Mesodermal cell (in vitro differentiated cells): Measurements from ENCODE around the gene ATG4B.
A peak's percentile ranks its signal among the peaks of the same experiment; 100 is the strongest.

Experiments used
- H3K27ac ChIP-seq: 2 replicates; pipeline ENCODE4 v1.7.0; 2013; ENCODE audit warnings: mild to moderate bottlenecking, low read depth, low read length, moderate library complexity; ENCODE audit not compliant: severe bottlenecking
- H3K36me3 ChIP-seq: 2 replicates; pipeline ENCODE4 v1.7.1; 2013; ENCODE audit warnings: mild to moderate bottlenecking, low read length, moderate library complexity; ENCODE audit not compliant: control insufficient read depth, insufficient read depth
- H3K4me1 ChIP-seq: one replicate; pipeline ENCODE4 v1.7.1; 2013; ENCODE audit warnings: mild to moderate bottlenecking, low read length; ENCODE audit not compliant: insufficient read depth, control insufficient read depth, poor library complexity, severe bottlenecking
- H3K4me3 ChIP-seq: 2 replicates; pipeline ENCODE4 v1.7.0; 2013; ENCODE audit warnings: low read length, control low read depth, mild to moderate bottlenecking; ENCODE audit not compliant: insufficient read depth, poor library complexity, severe bottlenecking; ENCODE audit errors: extremely low read depth
- H3K9me3 ChIP-seq: 2 replicates; pipeline ENCODE4 v1.7.1; 2013; ENCODE audit warnings: mild to moderate bottlenecking, low read length, moderate library complexity; ENCODE audit not compliant: control insufficient read depth
- WGBS, 2 experiments: methylation state at CpG; one replicate each; pipeline ENCODE4 v1.1.5; 2013; ENCODE audit warnings: missing lambda C conversion rate in 2 of 2; ENCODE audit not compliant: insufficient coverage in 2 of 2; 5-methylcytosine and 5-hydroxymethylcytosine counted together

Gene ATG4B

DNA sequence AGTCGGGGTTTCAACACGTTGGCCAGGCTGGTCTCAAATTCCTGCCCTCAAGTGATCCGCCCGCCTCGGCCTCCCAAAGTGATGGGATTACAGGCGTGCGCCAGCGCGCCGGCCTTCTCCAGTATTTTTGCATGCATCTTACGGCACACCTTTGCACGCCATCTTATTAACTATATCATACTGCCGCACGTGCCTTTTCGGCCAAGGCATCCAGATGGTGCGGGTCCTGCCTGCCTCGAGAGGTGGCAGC, 63.6 kb downstream of the ATG4B start:
- Histone ChIP-seq H3K9me3 (peaks cover 6% of the 10 kb centered on the region), H3K27ac (peak overlapping the region; percentile 91), H3K4me3 (peak overlapping the region; percentile 55), H3K36me3 (peaks cover 23% of the 10 kb centered on the region), H3K4me1 (no peaks in the 10 kb centered on the region)
- 0 to 3% methylated on average over 8 to 16 of the region's 17 CpGs for WGBS, 2 experiments

DNA sequence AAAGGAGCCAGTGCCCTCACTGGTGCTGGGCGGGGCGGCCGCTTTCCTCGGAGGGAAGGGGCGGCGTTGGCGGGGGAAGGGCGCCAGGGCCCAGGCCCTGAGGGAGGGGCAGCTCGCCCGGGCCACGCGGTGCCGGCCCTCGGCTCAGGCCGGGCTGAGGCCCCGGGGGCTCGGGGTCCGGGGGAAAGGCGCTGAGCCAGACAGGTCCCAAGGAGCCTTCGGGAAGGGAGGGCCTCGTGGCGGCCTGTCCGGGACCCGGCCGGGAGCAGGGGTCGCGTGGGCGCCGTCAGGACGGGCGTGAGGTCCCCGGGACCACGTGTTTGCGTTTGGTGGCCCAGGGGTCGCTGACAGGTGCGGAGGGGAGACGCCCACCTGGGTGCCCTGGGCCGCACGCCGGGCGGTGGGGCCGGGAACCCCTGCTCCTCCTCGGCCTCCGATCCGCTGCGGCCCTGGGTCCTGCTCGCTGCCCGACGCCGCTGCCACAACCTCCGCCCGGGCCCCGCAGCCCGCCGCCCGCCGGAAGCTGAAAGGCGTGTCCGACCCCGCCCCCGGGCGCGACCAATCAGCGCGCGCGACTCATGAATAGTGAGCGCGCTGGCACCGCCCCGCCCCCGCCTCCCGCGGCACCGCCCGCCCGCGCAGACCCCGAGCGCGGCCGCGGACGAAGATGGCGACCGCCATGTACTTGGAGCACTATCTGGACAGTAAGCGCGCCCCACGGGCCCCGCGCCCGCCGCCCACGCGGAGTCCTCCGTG, 64.1 kb downstream of the ATG4B start, which contains the start of gene ING5:
TSS of gene ING5 (plus strand) at position 641 of the 756 bp plus-strand sequence. CDS start at position 668, 27 bp downstream.
- Histone ChIP-seq H3K27ac (peak within 1 kb of the TSS; percentile 91), H3K4me3 (peak within 1 kb of the TSS; percentile 68), H3K9me3 (peaks cover 11% of the 10 kb centered on the region), H3K4me1 (no peaks in the 10 kb centered on the region), H3K36me3 (peaks cover 26% of the 10 kb centered on the region)
- 0 to 1% methylated on average over 66 to 74 of the region's 96 CpGs for WGBS, 2 experiments

GRCh38 chr2:241702155-241703031, 64.9 kb downstream of the ATG4B start:
- H3K9me3 ChIP-seq: peaks cover 13% of the 10 kb centered on the region
- H3K27ac ChIP-seq: peak overlapping the region; percentile 91
- no peaks in the 10 kb centered on the region for H3K4me1 ChIP-seq
- peak overlapping the region; percentile 68 for H3K4me3 ChIP-seq
- H3K36me3 ChIP-seq: peaks cover 34% of the 10 kb centered on the region
- WGBS, 2 experiments: 1 to 3% methylated on average over 47 to 74 of the region's 98 CpGs

DNA sequence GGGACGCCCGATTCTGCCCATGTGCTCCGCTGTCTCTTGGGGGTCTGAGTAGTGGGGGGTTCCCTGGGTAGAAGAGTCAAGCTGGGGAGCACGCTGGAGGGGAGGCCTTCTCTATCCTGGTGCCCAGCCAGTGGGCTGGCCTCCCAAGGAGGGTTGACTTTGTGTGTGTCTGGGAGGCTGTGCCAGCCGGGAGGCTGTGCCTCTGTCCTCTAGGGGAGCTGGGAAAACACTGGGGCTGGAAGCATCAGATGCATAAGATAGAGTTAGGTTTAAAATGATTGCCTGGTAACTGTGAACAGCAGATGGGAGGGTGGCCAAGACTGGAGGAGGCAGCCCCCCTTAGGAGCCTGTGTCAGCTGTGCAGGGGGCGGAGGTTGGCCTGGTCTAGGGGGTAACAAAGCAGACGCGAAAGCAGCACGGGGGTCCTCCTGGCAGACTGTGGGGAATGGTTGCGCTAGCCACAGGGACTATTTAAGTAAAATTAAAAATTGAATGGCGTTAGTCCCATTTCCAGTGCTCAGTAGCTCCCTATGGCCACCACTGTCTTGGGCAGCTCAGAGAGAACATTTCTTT, 65.6 kb downstream of the ATG4B start:
- H3K4me3 ChIP-seq: peak overlapping the region; percentile 68
- peaks cover 41% of the 10 kb centered on the region for H3K36me3 ChIP-seq
- H3K4me1 ChIP-seq: no peaks in the 10 kb centered on the region
- H3K9me3 ChIP-seq: peaks cover 13% of the 10 kb centered on the region
- 54 to 65% methylated on average over 8 to 9 of the region's 11 CpGs for WGBS, 2 experiments
- H3K27ac ChIP-seq: peak overlapping the region; percentile 71

- H3K4me1 ChIP-seq: no peaks in the 10 kb centered on the region
- H3K27ac ChIP-seq: no peak overlapping the region
- peaks cover 13% of the 10 kb centered on the region for H3K9me3 ChIP-seq
- WGBS, 2 experiments: 88 to 100% methylated on average over 1 to 3 of the region's 6 CpGs
- peaks cover 67% of the 10 kb centered on the region for H3K36me3 ChIP-seq
- no peak overlapping the region for H3K4me3 ChIP-seq
These were observed 69.0 kb downstream of the ATG4B start for GRCh38 chr2:241706537-241706936.

- Histone ChIP-seq H3K36me3 (peaks cover 83% of the 10 kb centered on the region), H3K9me3 (peaks cover 13% of the 10 kb centered on the region), H3K4me1 (no peaks in the 10 kb centered on the region), H3K4me3 (no peak overlapping the region), H3K27ac (no peak overlapping the region)
- WGBS, 2 experiments: 94 to 98% methylated on average over 10 of the region's 10 CpGs
These were observed 71.4 kb downstream of the ATG4B start for GRCh38 chr2:241708879-241709278.

DNA sequence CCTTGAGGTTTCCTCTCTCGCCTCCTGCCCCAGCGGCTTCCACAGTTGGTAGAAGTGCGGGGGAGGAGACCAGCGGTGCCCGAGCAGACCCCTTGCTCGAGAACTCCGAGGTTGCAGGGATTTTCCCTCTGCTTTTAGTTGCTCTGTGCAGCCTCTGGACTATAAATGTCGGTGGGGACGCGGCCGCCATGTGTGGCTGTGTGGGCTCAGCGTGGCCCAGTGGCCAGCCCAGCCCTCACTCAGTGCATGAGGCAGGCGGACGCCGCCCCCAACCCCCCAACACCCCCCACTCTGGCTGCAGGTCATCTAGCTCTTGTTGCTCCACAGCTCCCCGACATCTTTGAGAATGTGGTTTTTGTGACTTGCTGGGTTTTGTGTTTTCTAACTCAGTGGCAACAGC, 81.6 kb downstream of the ATG4B start:
- H3K4me1 ChIP-seq: no peaks in the 10 kb centered on the region

DNA sequence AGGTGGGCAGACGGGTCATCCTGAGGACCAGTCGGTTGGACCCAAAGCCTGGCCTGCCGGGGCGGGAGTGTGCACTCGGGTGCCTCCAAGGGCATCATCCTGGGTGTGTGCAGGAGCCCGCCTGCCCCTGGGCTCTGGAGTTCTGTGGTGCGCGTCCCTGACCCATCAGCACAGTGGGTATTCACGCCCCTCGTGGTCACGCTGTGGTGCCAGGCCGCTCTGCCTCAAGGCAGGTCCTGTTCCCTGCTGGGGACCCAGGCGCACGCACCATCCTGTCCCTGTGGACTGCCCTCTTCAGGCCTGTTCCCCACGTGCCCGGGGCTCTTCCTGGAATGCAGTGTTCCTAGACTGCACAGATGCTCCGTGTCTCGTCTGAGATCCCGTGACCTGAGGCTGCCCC, 82.6 kb downstream of the ATG4B start:
- Histone ChIP-seq H3K27ac (no peak overlapping the region), H3K36me3 (peaks cover 86% of the 10 kb centered on the region), H3K4me1 (no peaks in the 10 kb centered on the region), H3K4me3 (no peak overlapping the region), H3K9me3 (peaks cover 21% of the 10 kb centered on the region)
- 97 to 98% methylated on average over 14 to 19 of the region's 19 CpGs for WGBS, 2 experiments

More for the DNA sequence above, 81.6 kb downstream of the ATG4B start:
- H3K4me3 ChIP-seq: no peak overlapping the region
- peaks cover 21% of the 10 kb centered on the region for H3K9me3 ChIP-seq
- no peak overlapping the region for H3K27ac ChIP-seq
- WGBS, 2 experiments: 87 to 92% methylated on average over 6 to 12 of the region's 16 CpGs
- H3K36me3 ChIP-seq: peaks cover 88% of the 10 kb centered on the region

GRCh38 chr2:241720560-241720959, 83.1 kb downstream of the ATG4B start:
- peaks cover 83% of the 10 kb centered on the region for H3K36me3 ChIP-seq
- H3K4me3 ChIP-seq: no peak overlapping the region
- no peak overlapping the region for H3K27ac ChIP-seq
- peaks cover 21% of the 10 kb centered on the region for H3K9me3 ChIP-seq
- no peaks in the 10 kb centered on the region for H3K4me1 ChIP-seq
- WGBS, 2 experiments: 91% methylated on average over 10 to 14 of the region's 15 CpGs

DNA sequence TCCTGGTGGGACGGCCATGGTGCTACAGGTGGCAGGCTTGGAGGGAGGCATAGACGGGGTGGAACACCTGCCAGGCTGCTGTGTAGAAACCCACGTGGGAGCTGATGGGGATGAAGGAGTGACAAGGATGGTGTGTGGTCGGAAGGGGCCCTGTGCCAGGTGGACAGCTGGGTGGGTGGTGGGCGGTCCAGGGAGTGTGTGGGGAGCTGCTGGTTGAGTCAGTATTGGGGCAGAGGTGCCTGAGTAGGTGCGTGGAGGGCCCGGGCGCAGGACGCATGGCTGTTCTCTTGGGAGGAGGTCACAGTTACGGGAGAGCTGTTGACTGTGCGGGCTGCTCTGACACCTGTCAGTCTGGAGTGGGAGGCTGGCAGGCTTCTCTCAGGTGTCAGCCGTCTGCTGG, 84.4 kb downstream of the ATG4B start:
- Histone ChIP-seq H3K4me3 (no peak overlapping the region), H3K27ac (no peak overlapping the region), H3K36me3 (peaks cover 71% of the 10 kb centered on the region), H3K4me1 (no peaks in the 10 kb centered on the region), H3K9me3 (peaks cover 21% of the 10 kb centered on the region)
- WGBS, 2 experiments: 82 to 86% methylated on average over 9 to 12 of the region's 12 CpGs
